H9 (cell line): ENCODE results near the gene MZT2A. TPM values are rescaled to one million over a fixed set of nuclear protein-coding genes. Genes with fewer than 3 reads are reported as not detected.
"Not testable (repeated sequence)": the region's sequence is repeated elsewhere in the genome, so short reads cannot be mapped to it uniquely, and the experiment has no call there.

Source experiments
- DNase-seq: peaks from one replicate; pipeline ENCODE4 v3.0.0-alpha.2; 2017
- H2AFZ ChIP-seq: one replicate; pipeline ENCODE4 v1.6.1; 2013; ENCODE audit warnings: mild to moderate bottlenecking, low read length, control low read depth, moderate library complexity
- H2AK5ac ChIP-seq: 2 replicates; pipeline ENCODE4 v1.6.1; 2013; ENCODE audit warnings: low read length, control low read depth, mixed read lengths; ENCODE audit not compliant: insufficient read length
- H2BK120ac ChIP-seq: one replicate; pipeline ENCODE4 v1.6.1; 2013; ENCODE audit warnings: low read depth, mild to moderate bottlenecking, low read length, control low read depth, inconsistent platforms; ENCODE audit not compliant: poor library complexity, severe bottlenecking
- H2BK12ac ChIP-seq: 2 replicates; pipeline ENCODE4 v1.6.1; 2013; ENCODE audit warnings: low read length, control low read depth, mixed read lengths, low read depth; ENCODE audit not compliant: insufficient read length
- H2BK15ac ChIP-seq: 2 replicates; pipeline ENCODE4 v1.6.1; 2013; ENCODE audit warnings: low read depth, low read length, control low read depth
- H2BK20ac ChIP-seq: one replicate; pipeline ENCODE4 v1.6.1; 2013; ENCODE audit warnings: low read depth, mild to moderate bottlenecking, low read length, control low read depth, inconsistent platforms; ENCODE audit not compliant: poor library complexity, severe bottlenecking
- H2BK5ac ChIP-seq: 2 replicates; pipeline ENCODE4 v1.6.1; 2013; ENCODE audit warnings: low read length, control low read depth, mixed read lengths; ENCODE audit not compliant: insufficient read length
- H3K14ac ChIP-seq: 2 replicates; pipeline ENCODE4 v1.6.1; 2013; ENCODE audit warnings: low read length, control low read depth; ENCODE audit not compliant: insufficient read depth
- H3K18ac ChIP-seq: 2 replicates; pipeline ENCODE4 v1.6.1; 2013; ENCODE audit warnings: low read depth, mild to moderate bottlenecking, mixed read lengths, low read length, control low read depth; ENCODE audit not compliant: insufficient read length
- H3K23ac ChIP-seq: 2 replicates; pipeline ENCODE4 v1.6.1; 2013; ENCODE audit warnings: low read length, control low read depth, mixed read lengths, low read depth; ENCODE audit not compliant: insufficient read length
- H3K23me2 ChIP-seq: 2 replicates; pipeline ENCODE4 v1.6.1; 2013; ENCODE audit warnings: low read depth, mild to moderate bottlenecking, mixed read lengths, low read length, control low read depth; ENCODE audit not compliant: insufficient read length, poor library complexity, severe bottlenecking
- H3K27ac ChIP-seq: 2 replicates; pipeline ENCODE4 v1.5.1; 2013; ENCODE audit warnings: low read length, control low read depth, mixed read lengths, low read depth; ENCODE audit not compliant: insufficient read length
- H3K27me3 ChIP-seq: 2 replicates; pipeline ENCODE4 v1.6.1; 2013; ENCODE audit warnings: low read length, control low read depth, inconsistent platforms; ENCODE audit not compliant: insufficient read depth
- H3K4ac ChIP-seq: 2 replicates; pipeline ENCODE4 v1.6.1; 2013; ENCODE audit warnings: low read depth, mild to moderate bottlenecking, control low read depth, inconsistent platforms, low read length, moderate library complexity
- H3K4me1 ChIP-seq: 2 replicates; pipeline ENCODE4 v1.6.1; 2013; ENCODE audit warnings: low read length, control low read depth, inconsistent platforms; ENCODE audit not compliant: insufficient read depth
- H3K4me2 ChIP-seq: 2 replicates; pipeline ENCODE4 v1.6.1; 2013; ENCODE audit warnings: low read length, control low read depth, mixed read lengths; ENCODE audit not compliant: insufficient read length, insufficient read depth
- H3K56ac ChIP-seq: 2 replicates; pipeline ENCODE4 v1.6.1; 2013; ENCODE audit warnings: low read depth, mild to moderate bottlenecking, mixed read lengths, low read length, control low read depth; ENCODE audit not compliant: insufficient read length
- H3K79me1 ChIP-seq: 2 replicates; pipeline ENCODE4 v1.6.1; 2013; ENCODE audit warnings: low read depth, mild to moderate bottlenecking, moderate library complexity, low read length, control low read depth, inconsistent platforms; ENCODE audit not compliant: insufficient read depth, poor library complexity, severe bottlenecking
- H3K79me2 ChIP-seq: 2 replicates; pipeline ENCODE4 v1.6.1; 2013; ENCODE audit warnings: low read length, control low read depth, inconsistent platforms; ENCODE audit not compliant: insufficient read depth
- H3K9ac ChIP-seq: 2 replicates; pipeline ENCODE4 v1.6.1; 2013; ENCODE audit warnings: low read length, control low read depth, mixed read lengths; ENCODE audit not compliant: insufficient read length; ENCODE audit errors: extremely low read depth
- H3K9me3 ChIP-seq: one replicate; pipeline ENCODE4 v1.6.1; 2013; ENCODE audit warnings: low read depth, low read length, inconsistent platforms; ENCODE audit not compliant: control insufficient read depth
- H3T11ph ChIP-seq: one replicate; pipeline ENCODE4 v1.6.1; 2013; ENCODE audit warnings: mild to moderate bottlenecking, low read length, control low read depth, inconsistent platforms
- H4K20me1 ChIP-seq: one replicate; pipeline ENCODE4 v1.6.1; 2013; ENCODE audit not compliant: control insufficient read depth, insufficient read length, insufficient read depth
- H4K5ac ChIP-seq: 2 replicates; pipeline ENCODE4 v1.6.1; 2013; ENCODE audit warnings: low read depth, mild to moderate bottlenecking, mixed read lengths, low read length, control low read depth; ENCODE audit not compliant: insufficient read length
- H4K8ac ChIP-seq: replicated peaks from 2 replicates; pipeline ENCODE4 v1.6.1; 2013; ENCODE audit warnings: low read length, control low read depth, mixed read lengths, low read depth; ENCODE audit not compliant: insufficient read length
- H4K91ac ChIP-seq: 2 replicates; pipeline ENCODE4 v1.6.1; 2013; ENCODE audit warnings: low read depth, mild to moderate bottlenecking, moderate library complexity, mixed read lengths, low read length, control low read depth; ENCODE audit not compliant: insufficient read length
- H3K27ac Mint-ChIP-seq, 3 experiments: 2 replicates in 2 of 3; 3 replicates in 1 of 3; pipeline ENCODE4 v1.8.0; 2020 to 2021; ENCODE audit warnings: mixed read lengths in 3 of 3, mild to moderate bottlenecking in 1 of 3, moderate library complexity in 1 of 3
- H3K27me3 Mint-ChIP-seq: 2 replicates; pipeline ENCODE4 v1.8.0; 2021; ENCODE audit warnings: low read depth, mild to moderate bottlenecking, moderate library complexity, mixed read lengths
- H3K36me3 Mint-ChIP-seq, 3 experiments: 2 replicates in 2 of 3; 3 replicates in 1 of 3; pipeline ENCODE4 v1.8.0; 2020 to 2021; ENCODE audit warnings: low read depth in 3 of 3, mixed read lengths in 3 of 3; ENCODE audit not compliant: insufficient read depth in 1 of 3
- H3K4me1 Mint-ChIP-seq, 2 experiments: 2 replicates each; pipeline ENCODE4 v1.8.0; 2020; ENCODE audit warnings: mixed read lengths in 2 of 2
- H3K4me3 Mint-ChIP-seq, 2 experiments: 2 replicates in 1 of 2; 3 replicates in 1 of 2; pipeline ENCODE4 v1.8.0; 2020 to 2021; ENCODE audit warnings: mild to moderate bottlenecking in 2 of 2, mixed read lengths in 2 of 2, moderate library complexity in 1 of 2
- H3K9me3 Mint-ChIP-seq, 2 experiments: 2 replicates in 1 of 2; 3 replicates in 1 of 2; pipeline ENCODE4 v1.8.0; 2020; ENCODE audit warnings: mild to moderate bottlenecking in 2 of 2, mixed read lengths in 2 of 2, moderate library complexity in 1 of 2
- CTCF ChIP-seq: fragments of 200-600 bp; sonication (generic); conservative IDR thresholded peaks from 3 replicates; pipeline ENCODE4 v1.8.0; 2021; ENCODE audit warnings: antibody characterized with exemption, mild to moderate bottlenecking
- WGBS: extraction: QIAGEN DNeasy Blood & Tissue Kit; methylation state at CpG from one replicate; pipeline ENCODE4 v1.1.7; 2013; ENCODE audit warnings: missing lambda C conversion rate, low lambda C conversion rate, mixed read lengths; ENCODE audit not compliant: insufficient read length; ENCODE audit errors: extremely low coverage; 5-methylcytosine and 5-hydroxymethylcytosine counted together
- total RNA-seq: library from RNA; stranded (reverse); gene quantifications from 2 replicates; pipeline ENCODE4 v1.2.1, GENCODE V29; 2021

The MZT2A gene
- total RNA-seq, 1 experiment from 2014 or later, result 127 TPM

GRCh38 chr2:131475831-131476230 lies 16.4 kb downstream of the MZT2A start, which contains the start of gene TUBA3D:
Gene TUBA3D, plus strand, starts transcription at chr2:131476119. Its CDS starts 81 bp downstream, at chr2:131476200.
- H3K18ac ChIP-seq, result no peak within 1 kb of the TSS
- H3K14ac ChIP-seq, result no peak within 1 kb of the TSS
- no peak within 1 kb of the TSS for H4K5ac ChIP-seq
- H3K27ac ChIP-seq, result no peak within 1 kb of the TSS
- H3K9me3 ChIP-seq, result no peaks in the 10 kb centered on the region
- H3K4ac ChIP-seq, result no peak within 1 kb of the TSS
- H2BK20ac ChIP-seq, result no peak within 1 kb of the TSS
- DNase-seq, result peak; percentile 41
- no peak within 1 kb of the TSS for H3K56ac ChIP-seq
- no peak within 1 kb of the TSS for H4K8ac ChIP-seq
- no peak within 1 kb of the TSS for H3K4me3 Mint-ChIP-seq
- H2BK15ac ChIP-seq, result no peak within 1 kb of the TSS
- H3K79me1 ChIP-seq, result no peaks in the 10 kb centered on the region
- no peak within 1 kb of the TSS for H2BK5ac ChIP-seq
- H3K4me1 Mint-ChIP-seq, result no peaks in the 10 kb centered on the region
- TF ChIP-seq CTCF, result no peak
- no peaks in the 10 kb centered on the region for H3K4me1 ChIP-seq
- no peak within 1 kb of the TSS for H3K27ac Mint-ChIP-seq
- H3K23ac ChIP-seq, result no peak within 1 kb of the TSS
- H2AFZ ChIP-seq, result no peak within 1 kb of the TSS
- no peaks in the 10 kb centered on the region for H4K20me1 ChIP-seq
- no peak within 1 kb of the TSS for H4K91ac ChIP-seq
- no peak within 1 kb of the TSS for H2BK120ac ChIP-seq
- H2BK12ac ChIP-seq, result no peak within 1 kb of the TSS
- peaks cover 2% of the 10 kb centered on the region; the same call in 1 of the 2 replicates for H3K27me3 Mint-ChIP-seq
- H3K36me3 Mint-ChIP-seq, result peaks cover 0 to 8% (median 0%) of the 10 kb centered on the region in 3 experiments; a peak in 1 of 7 replicates
- H3K9me3 Mint-ChIP-seq, result no peaks in the 10 kb centered on the region
- H2AK5ac ChIP-seq, result no peak within 1 kb of the TSS
- H3K23me2 ChIP-seq, result no peaks in the 10 kb centered on the region
- no peak within 1 kb of the TSS for H3K9ac ChIP-seq
- no peaks in the 10 kb centered on the region for H3K27me3 ChIP-seq
- H3K79me2 ChIP-seq, result no peaks in the 10 kb centered on the region
- WGBS, result no CpG with 5 or more reads among the region's 27 CpGs
- no peak within 1 kb of the TSS for H3T11ph ChIP-seq
- H3K4me2 ChIP-seq, result no peak within 1 kb of the TSS

- H3K79me2 ChIP-seq, H3K14ac ChIP-seq, H3K9me3 ChIP-seq, H4K8ac ChIP-seq, H2BK20ac ChIP-seq, H3K9me3 Mint-ChIP-seq, H3K18ac ChIP-seq, H3K27me3 Mint-ChIP-seq, H2BK5ac ChIP-seq, H3K36me3 Mint-ChIP-seq, H3K4me2 ChIP-seq, H3K23ac ChIP-seq, H3K79me1 ChIP-seq, H2BK12ac ChIP-seq, DNase-seq, H4K91ac ChIP-seq, H3K4ac ChIP-seq, H3K27ac ChIP-seq, H3T11ph ChIP-seq, H3K9ac ChIP-seq, H3K4me3 Mint-ChIP-seq, H3K4me1 Mint-ChIP-seq, H3K23me2 ChIP-seq, H2BK15ac ChIP-seq, H3K4me1 ChIP-seq, H3K56ac ChIP-seq, H2BK120ac ChIP-seq, H4K20me1 ChIP-seq, H3K27me3 ChIP-seq, H4K5ac ChIP-seq, H2AK5ac ChIP-seq, H2AFZ ChIP-seq: not testable (repeated sequence)
- WGBS, result no CpG with 5 or more reads among the region's 2 CpGs
- H3K27ac Mint-ChIP-seq, result peak overlapping the region in 1 of 3 experiments; percentile 35; a peak in 1 of 7 replicates
Measured at GRCh38 chr2:131473266-131473665, 18.9 kb downstream of the MZT2A start.
